DOHH2 (cell line): ENCODE measurements around the gene CIAO2A.

Source experiments
- EZH2phosphoT487 ChIP-seq: fragments of 200-600 bp; sonication (generic); IDR thresholded peaks from 2 replicates; pipeline ENCODE4 v1.6.1; 2017; ENCODE audit warnings: borderline replicate concordance, mild to moderate bottlenecking, antibody characterized with exemption, low read length, moderate library complexity, mixed read lengths
- TF ChIP-seq, protein P1 (sequence below): fragments of 200-600 bp; sonication (generic); IDR thresholded peaks from one replicate; pipeline ENCODE4 v1.5.1; 2014; ENCODE audit warnings: antibody characterized with exemption, mild to moderate bottlenecking, low read depth, low read length; ENCODE audit not compliant: poor library complexity, severe bottlenecking

GRCh38 chr15:64067564-64068030, 26.0 kb downstream of the CIAO2A start:
- TF ChIP-seq, protein P1, sequence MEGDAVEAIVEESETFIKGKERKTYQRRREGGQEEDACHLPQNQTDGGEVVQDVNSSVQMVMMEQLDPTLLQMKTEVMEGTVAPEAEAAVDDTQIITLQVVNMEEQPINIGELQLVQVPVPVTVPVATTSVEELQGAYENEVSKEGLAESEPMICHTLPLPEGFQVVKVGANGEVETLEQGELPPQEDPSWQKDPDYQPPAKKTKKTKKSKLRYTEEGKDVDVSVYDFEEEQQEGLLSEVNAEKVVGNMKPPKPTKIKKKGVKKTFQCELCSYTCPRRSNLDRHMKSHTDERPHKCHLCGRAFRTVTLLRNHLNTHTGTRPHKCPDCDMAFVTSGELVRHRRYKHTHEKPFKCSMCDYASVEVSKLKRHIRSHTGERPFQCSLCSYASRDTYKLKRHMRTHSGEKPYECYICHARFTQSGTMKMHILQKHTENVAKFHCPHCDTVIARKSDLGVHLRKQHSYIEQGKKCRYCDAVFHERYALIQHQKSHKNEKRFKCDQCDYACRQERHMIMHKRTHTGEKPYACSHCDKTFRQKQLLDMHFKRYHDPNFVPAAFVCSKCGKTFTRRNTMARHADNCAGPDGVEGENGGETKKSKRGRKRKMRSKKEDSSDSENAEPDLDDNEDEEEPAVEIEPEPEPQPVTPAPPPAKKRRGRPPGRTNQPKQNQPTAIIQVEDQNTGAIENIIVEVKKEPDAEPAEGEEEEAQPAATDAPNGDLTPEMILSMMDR, result peak; percentile 79
- no peak for TF ChIP-seq EZH2phosphoT487
